Stomach (tissue), 9 donors: ENCODE results near the gene TMA7. TPM values are rescaled to one million over a fixed set of nuclear protein-coding genes. Genes with fewer than 3 reads are reported as not detected.

Experiments
- DNase-seq, 2 donors: peaks; one replicate each; pipeline versions ENCODE4 v3.0.0 to v3.0.0-alpha.2; 2013 to 2019
- H3K27ac ChIP-seq, 5 donors: fragments of 200-600 bp in 4 of 5; sonication (generic) in 4 of 5; one replicate each; pipeline ENCODE4 v1.5.1; 2013 to 2019; ENCODE audit warnings: mild to moderate bottlenecking in 1 of 5, moderate library complexity in 1 of 5
- H3K27me3 ChIP-seq, 3 donors: fragments of 200-600 bp; sonication (generic); one replicate each; pipeline ENCODE4 v1.5.1; 2017 to 2019; ENCODE audit warnings: mixed run types in 1 of 3
- H3K36me3 ChIP-seq, 4 donors: fragments of 200-600 bp; sonication (generic); 1 replicate in 3 of 4; 2 replicates in 1 of 4; pipeline ENCODE4 v1.5.1; 2016 to 2019
- H3K4me1 ChIP-seq, 4 donors: fragments of 200-600 bp; sonication (generic); one replicate each; pipeline ENCODE4 v1.5.1; 2016 to 2019
- H3K4me3 ChIP-seq, 4 donors: fragments of 200-600 bp; sonication (generic) in 3 of 4; one replicate each; pipeline ENCODE4 v1.5.1; 2016 to 2019; ENCODE audit warnings: mild to moderate bottlenecking in 1 of 4
- H3K9me3 ChIP-seq, 4 donors: fragments of 200-600 bp; sonication (generic); one replicate each; pipeline ENCODE4 v1.5.1; 2016 to 2019
- EP300 ChIP-seq: sonication (generic); formaldehyde crosslinking; IDR thresholded peaks from one replicate; pipeline ENCODE4 v1.6.1; 2017; ENCODE audit warnings: antibody characterized with exemption
- POLR2A ChIP-seq, 4 donors: fragments of 450-650 bp; IDR thresholded peaks; one replicate each; pipeline ENCODE4 v1.6.1; 2016; ENCODE audit warnings: antibody characterized with exemption in 4 of 4, control low read depth in 2 of 4, mild to moderate bottlenecking in 1 of 4, moderate library complexity in 1 of 4
- POLR2AphosphoS5 ChIP-seq, 3 donors: sonication (generic); formaldehyde crosslinking; IDR thresholded peaks; one replicate each; pipeline ENCODE4 v1.6.1; 2016; ENCODE audit warnings: antibody characterized with exemption in 3 of 3
- WGBS, 5 donors: extraction: QIAGEN DNeasy Blood & Tissue Kit in 3 of 5; methylation state at CpG; one replicate each; pipeline versions ENCODE4 v1.1.5 to v1.1.7; 2013 to 2018; 5-methylcytosine and 5-hydroxymethylcytosine counted together
- intact Hi-C: fragments of 100-400 bp; cut with DNase I; formaldehyde crosslinking; loops from one replicate; pipeline ENCODE4 v1.15.1; 2023; ENCODE audit warnings: low total_unique reads
- polyA plus RNA-seq, 3 donors: library from polyadenylated mRNA; stranded (reverse); fragments of 200-250 nt; gene quantifications; one replicate each; pipeline ENCODE4 v1.2.3, GENCODE V29; 2013
- total RNA-seq, 5 donors: library from RNA; depleted of rRNA; stranded (reverse); fragments of >200 nt; gene quantifications; one replicate each; pipeline versions ENCODE4 v1.1.0 to v1.2.3, GENCODE V29; 2014 to 2016
- TF ChIP-seq, protein P1 (sequence below), 7 experiments: fragments of 450-650 bp in 4 of 7; fragments of 200-600 bp in 3 of 7; sonication (generic) in 3 of 7; IDR thresholded peaks; one replicate each; pipeline ENCODE4 v1.5.1; 2016 to 2019; ENCODE audit warnings: antibody characterized with exemption in 7 of 7, control low read depth in 2 of 7, mild to moderate bottlenecking in 1 of 7
- donor health status: healthy with polysubstance abuse.
- donor health status: Bipolar disorder and iron deficiency.
- donor health status: healthy.

Gene TMA7
- total and polyA plus RNA-seq, 8 donors = 107 to 702 (median 266) TPM

DNA sequence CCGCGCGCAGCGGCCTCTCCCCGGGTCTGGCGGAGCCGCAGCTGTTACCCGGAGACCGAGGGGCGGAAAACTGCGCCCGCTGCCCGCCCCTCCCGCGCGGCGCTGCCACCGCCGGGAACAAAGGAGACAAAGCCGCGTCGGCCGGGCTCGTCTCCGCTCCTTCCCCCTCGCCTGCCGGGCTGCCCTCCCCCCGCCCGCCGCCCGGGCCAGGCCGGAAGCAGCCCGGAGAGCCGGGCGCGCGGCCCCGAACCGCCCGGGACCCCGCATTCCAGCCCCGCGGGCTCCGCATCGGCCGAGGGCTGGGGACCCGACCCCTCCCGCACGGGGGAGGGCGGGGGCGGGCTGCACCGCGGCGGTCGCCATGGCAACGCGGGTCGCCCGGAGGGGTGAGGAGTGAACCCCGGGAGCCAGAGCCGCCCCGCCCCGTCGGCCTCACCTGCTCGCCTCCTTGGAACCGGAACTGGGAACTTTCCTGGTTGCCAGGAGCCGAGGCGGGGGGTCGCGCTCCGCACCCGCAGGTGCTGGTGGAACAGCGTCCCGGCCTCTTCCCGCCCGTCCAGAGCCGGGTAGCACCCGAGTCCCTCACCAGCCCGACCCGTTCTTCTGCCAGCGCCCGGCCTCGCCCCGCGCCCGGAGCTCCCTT lies 10.6 kb upstream of the TMA7 start:
- no peaks in the 10 kb centered on the region for H3K9me3 ChIP-seq
- peak; percentile 75 to 90 for DNase-seq
- H3K36me3 ChIP-seq = peaks cover 8 to 23% (median 19%) of the 10 kb centered on the region in 4 donors
- TF ChIP-seq POLR2A (IDR thresholded peaks at IDR 0.05) (no peak), POLR2AphosphoS5 (IDR thresholded peaks at IDR 0.05) (no peak), EP300 (no peak)
- TF ChIP-seq, protein P1, sequence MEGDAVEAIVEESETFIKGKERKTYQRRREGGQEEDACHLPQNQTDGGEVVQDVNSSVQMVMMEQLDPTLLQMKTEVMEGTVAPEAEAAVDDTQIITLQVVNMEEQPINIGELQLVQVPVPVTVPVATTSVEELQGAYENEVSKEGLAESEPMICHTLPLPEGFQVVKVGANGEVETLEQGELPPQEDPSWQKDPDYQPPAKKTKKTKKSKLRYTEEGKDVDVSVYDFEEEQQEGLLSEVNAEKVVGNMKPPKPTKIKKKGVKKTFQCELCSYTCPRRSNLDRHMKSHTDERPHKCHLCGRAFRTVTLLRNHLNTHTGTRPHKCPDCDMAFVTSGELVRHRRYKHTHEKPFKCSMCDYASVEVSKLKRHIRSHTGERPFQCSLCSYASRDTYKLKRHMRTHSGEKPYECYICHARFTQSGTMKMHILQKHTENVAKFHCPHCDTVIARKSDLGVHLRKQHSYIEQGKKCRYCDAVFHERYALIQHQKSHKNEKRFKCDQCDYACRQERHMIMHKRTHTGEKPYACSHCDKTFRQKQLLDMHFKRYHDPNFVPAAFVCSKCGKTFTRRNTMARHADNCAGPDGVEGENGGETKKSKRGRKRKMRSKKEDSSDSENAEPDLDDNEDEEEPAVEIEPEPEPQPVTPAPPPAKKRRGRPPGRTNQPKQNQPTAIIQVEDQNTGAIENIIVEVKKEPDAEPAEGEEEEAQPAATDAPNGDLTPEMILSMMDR (IDR thresholded peaks at IDR 0.05) = no peak
- H3K4me1 ChIP-seq = peaks cover 61 to 79% (median 67%) of the 10 kb centered on the region in 4 donors
- peak overlapping the region; percentile 58 to 91 (median 87) for H3K4me3 ChIP-seq
- intact Hi-C loops = no loop called here
- WGBS, 5 donors = 0 to 2% (median 0%) methylated on average over 24 to 86 of the region's 86 CpGs
- H3K27ac ChIP-seq = peak overlapping the region; percentile 90 to 97 (median 93)
- H3K27me3 ChIP-seq = peaks cover 0 to 5% (median 0%) of the 10 kb centered on the region in 3 donors

DNA sequence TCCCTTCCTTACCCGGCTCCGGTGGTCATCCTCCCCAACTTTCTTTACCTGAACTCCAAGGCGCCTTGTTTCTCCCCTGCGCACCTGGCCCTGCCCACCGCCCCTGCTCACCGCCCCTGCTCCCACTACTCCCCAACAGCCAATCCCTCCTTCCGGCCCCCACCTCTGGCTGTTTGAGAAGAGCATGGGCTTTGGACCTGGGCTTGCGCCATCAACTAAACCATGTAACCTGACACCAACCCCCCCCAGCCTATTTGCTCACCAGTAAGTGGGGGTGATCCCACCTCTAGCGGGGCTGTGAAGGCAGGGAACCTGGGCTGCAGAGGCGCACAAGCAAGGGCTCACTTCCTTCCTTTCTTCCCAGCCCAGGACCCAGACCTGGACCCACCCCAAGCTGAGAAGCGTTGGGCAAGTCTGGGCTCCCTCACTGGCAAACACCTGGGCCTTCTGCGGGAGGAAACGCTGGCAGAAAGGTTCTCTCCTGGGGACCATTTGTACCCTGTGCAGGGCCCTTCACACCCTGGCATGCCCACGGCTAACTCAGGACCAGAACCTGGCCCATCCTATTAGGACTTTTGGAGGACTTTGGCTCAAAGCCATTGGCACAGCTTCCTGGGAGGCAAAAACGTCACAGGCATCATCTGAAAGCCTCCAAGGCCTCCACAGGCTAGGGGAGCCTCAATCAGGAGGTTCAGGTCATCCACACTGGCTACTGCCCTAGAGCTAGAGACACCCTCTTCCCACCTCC lies 9.9 kb upstream of the TMA7 start, which contains the start of gene PLXNB1:
PLXNB1 (minus strand) TSS at position 127 of the 748 bp plus-strand sequence. CDS start 5,475 bp downstream, outside the sequence.
- intact Hi-C loops = no loop called here
- Histone ChIP-seq H3K27ac (peak within 1 kb of the TSS; percentile 90 to 97 (median 93)), H3K9me3 (no peaks in the 10 kb centered on the region), H3K36me3 (peaks cover 8 to 22% (median 18%) of the 10 kb centered on the region in 4 donors), H3K4me1 (peaks cover 61 to 79% (median 65%) of the 10 kb centered on the region in 4 donors), H3K27me3 (peaks cover 0 to 5% (median 0%) of the 10 kb centered on the region in 3 donors), H3K4me3 (peak within 1 kb of the TSS; percentile 58 to 91 (median 87))
- WGBS, 5 donors = 6 to 16% (median 10%) methylated on average over 13 to 15 of the region's 15 CpGs
- peak; percentile 81 to 95 for DNase-seq
- TF ChIP-seq POLR2AphosphoS5 (IDR thresholded peaks at IDR 0.05) (peak in 2 of 3 donors; percentile 3 to 23), EP300 (no peak), POLR2A (IDR thresholded peaks at IDR 0.05) (peak in 1 of 4 donors; percentile 40)

- no peak overlapping the region for H3K4me3 ChIP-seq
- H3K27me3 ChIP-seq = peaks cover 0 to 5% (median 0%) of the 10 kb centered on the region in 3 donors
- no peak for TF ChIP-seq EP300
- no peak for TF ChIP-seq POLR2A (IDR thresholded peaks at IDR 0.05)
- TF ChIP-seq, protein P1 (IDR thresholded peaks at IDR 0.05) = no peak
- TF ChIP-seq POLR2AphosphoS5 (IDR thresholded peaks at IDR 0.05) = no peak
- peaks cover 8 to 22% (median 18%) of the 10 kb centered on the region in 4 donors for H3K36me3 ChIP-seq
- intact Hi-C loops = no loop called here
- DNase-seq = no peak
- 41 to 62% (median 44%) methylated on average over 1 of the region's 1 CpG for WGBS, 5 donors
- H3K27ac ChIP-seq = peak overlapping the region; percentile 90 to 97 (median 93)
- no peaks in the 10 kb centered on the region for H3K9me3 ChIP-seq
- peaks cover 56 to 79% (median 59%) of the 10 kb centered on the region in 4 donors for H3K4me1 ChIP-seq
Measured at GRCh38 chr3:48430708-48431101, 9.4 kb upstream of the TMA7 start.

DNA sequence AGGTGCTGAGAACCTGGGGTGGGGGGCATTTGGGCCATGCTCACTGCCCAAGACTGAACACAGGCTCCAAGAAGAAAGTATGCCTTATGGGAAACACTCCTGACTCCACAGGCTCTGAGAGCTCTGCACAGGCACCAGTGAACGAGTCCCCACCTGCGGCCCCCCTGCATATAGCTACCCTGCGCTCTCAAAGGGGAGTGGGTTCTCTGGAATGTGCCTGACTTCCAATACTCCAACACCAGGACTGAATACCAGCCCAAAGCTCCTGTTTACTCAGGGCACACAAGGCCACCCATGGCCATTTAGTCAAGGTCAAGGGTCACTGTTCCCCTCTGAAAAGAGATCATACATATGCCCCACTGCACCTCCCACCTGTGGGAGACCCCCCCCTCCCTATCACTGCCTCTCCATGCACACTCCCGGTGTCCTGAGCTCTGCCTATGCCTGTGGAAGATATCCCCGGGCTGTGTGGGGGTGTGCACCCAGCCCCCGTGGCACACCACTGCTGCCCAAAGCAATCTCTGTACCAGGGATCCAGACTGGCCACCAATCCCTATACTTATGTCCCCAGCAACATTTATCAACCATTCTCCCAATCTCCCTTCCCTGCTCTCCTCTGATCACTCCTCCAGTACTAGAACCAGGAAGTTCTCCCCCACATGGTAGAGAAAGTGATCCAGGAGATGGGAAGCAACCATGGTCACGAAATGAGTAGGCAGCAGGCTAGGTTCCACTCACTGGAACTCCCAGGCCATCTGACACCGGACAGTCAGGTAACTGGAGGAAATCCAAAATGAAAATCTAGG lies 8.6 kb upstream of the TMA7 start:
- WGBS, 5 donors = 73 to 83% (median 78%) methylated on average over 8 of the region's 8 CpGs
- intact Hi-C loops = no loop called here
- H3K36me3 ChIP-seq = peaks cover 8 to 22% (median 18%) of the 10 kb centered on the region in 4 donors
- no peak for DNase-seq
- H3K4me1 ChIP-seq = peaks cover 49 to 79% (median 52%) of the 10 kb centered on the region in 4 donors
- peak overlapping the region in 4 of 5 donors; percentile 92 to 97 (median 94) for H3K27ac ChIP-seq
- no peaks in the 10 kb centered on the region for H3K9me3 ChIP-seq
- TF ChIP-seq POLR2AphosphoS5 (IDR thresholded peaks at IDR 0.05) = no peak
- no peak for TF ChIP-seq EP300
- no peak for TF ChIP-seq POLR2A (IDR thresholded peaks at IDR 0.05)
- TF ChIP-seq, protein P1 (IDR thresholded peaks at IDR 0.05) = no peak
- H3K4me3 ChIP-seq = no peak overlapping the region
- peaks cover 0 to 5% (median 0%) of the 10 kb centered on the region in 3 donors for H3K27me3 ChIP-seq
